HepG2 (cell line): ENCODE results near the gene SOAT2. TPM values are rescaled to one million over a fixed set of nuclear protein-coding genes. Genes with fewer than 3 reads are reported as not detected.

Source experiments
- CHD2 ChIP-seq: IDR thresholded peaks from 2 replicates; pipeline ENCODE4 v1.6.1; 2011; ENCODE audit warnings: low read depth, low read length, improper control_type of control experiment
- HMG20A ChIP-seq: IDR thresholded peaks from 2 replicates; pipeline ENCODE4 v1.6.1; 2016; ENCODE audit warnings: borderline replicate concordance
- HNRNPK ChIP-seq: fragments of 200-400 bp; formaldehyde crosslinking; IDR thresholded peaks from 2 replicates; pipeline ENCODE4 v1.6.1; 2018; ENCODE audit warnings: low read length, low read depth, moderate library complexity, mild to moderate bottlenecking; ENCODE audit not compliant: poor library complexity, severe bottlenecking
- KDM2A ChIP-seq: sonication (generic); formaldehyde crosslinking; IDR thresholded peaks from 2 replicates; pipeline ENCODE4 v1.4.0; 2020; ENCODE audit warnings: low read depth, missing genetic modification reagents, borderline replicate concordance
- KDM6A ChIP-seq: IDR thresholded peaks from 2 replicates; pipeline ENCODE4 v1.6.1; 2016; ENCODE audit warnings: low read depth
- NFE2L2 ChIP-seq: fragments of 150-350 bp; IDR thresholded peaks from 2 replicates; pipeline ENCODE4 v1.6.1; 2014; ENCODE audit warnings: low read length
- NFIC ChIP-seq: IDR thresholded peaks from 2 replicates; pipeline ENCODE4 v1.6.1; 2012; ENCODE audit warnings: mild to moderate bottlenecking, low read length, inconsistent platforms
- RNF2 ChIP-seq: fragments of 450-650 bp; conservative IDR thresholded peaks from 2 replicates; pipeline ENCODE4 v1.6.1; 2016; ENCODE audit warnings: low read depth
- RXRB ChIP-seq: IDR thresholded peaks from 2 replicates; pipeline ENCODE4 v1.6.1; 2016; ENCODE audit warnings: borderline replicate concordance, missing genetic modification reagents, missing compliant biosample characterization
- ZBTB20 ChIP-seq: sonication (generic); formaldehyde crosslinking; IDR thresholded peaks from 2 replicates; pipeline ENCODE4 v1.8.1; 2023; ENCODE audit warnings: missing genetic modification reagents, low read depth, mild to moderate bottlenecking, borderline replicate concordance
- ZNF207 ChIP-seq: fragments of 450-650 bp; IDR thresholded peaks from 2 replicates; pipeline ENCODE4 v1.6.1; 2016; ENCODE audit warnings: antibody characterized with exemption, borderline replicate concordance
- ZNF557 ChIP-seq: sonication (generic); formaldehyde crosslinking; IDR thresholded peaks from 2 replicates; pipeline ENCODE4 v1.4.0; 2020; ENCODE audit warnings: missing genetic modification reagents
- polyA plus RNA-seq, 8 experiments: library from polyadenylated mRNA; depleted of rRNA in 3 of 8; stranded (reverse) in 7 of 8; unstranded in 1 of 8; fragments of >200 nt; fragmentation: Illumina TruSeq in 4 of 8; extraction: Trizol in 4 of 8; gene quantifications; 2 replicates each; pipeline versions ENCODE4 v1.2.1 to v1.2.3, GENCODE V29; 2011 to 2016; ENCODE audit warnings: low read depth in 4 of 8, missing spikeins in 1 of 8, mixed read lengths in 1 of 8; ENCODE audit not compliant: insufficient read depth in 1 of 8
- total RNA-seq, 5 experiments: library from RNA; depleted of rRNA; stranded (reverse); fragments of >200 nt; fragmentation: Illumina TruSeq; extraction: Trizol; gene quantifications; 2 replicates each; pipeline ENCODE4 v1.2.3, GENCODE V29; 2016; ENCODE audit warnings: low read depth in 1 of 5
- TF ChIP-seq, protein P1 (sequence below): sonication (generic); formaldehyde crosslinking; IDR thresholded peaks from 2 replicates; pipeline ENCODE4 v1.5.0; 2020; ENCODE audit warnings: missing genetic modification reagents, mild to moderate bottlenecking, borderline replicate concordance
- TF ChIP-seq, protein P2 (sequence below): sonication (generic); formaldehyde crosslinking; IDR thresholded peaks from 2 replicates; pipeline ENCODE4 v1.4.0; 2020; ENCODE audit warnings: mild to moderate bottlenecking, missing genetic modification reagents
- TF ChIP-seq, protein P3 (sequence below): sonication (generic); formaldehyde crosslinking; IDR thresholded peaks from 2 replicates; pipeline ENCODE4 v1.8.0; 2022; ENCODE audit warnings: missing genetic modification reagents, low read depth, mild to moderate bottlenecking, borderline replicate concordance
- TF ChIP-seq, protein P4 (sequence below): IDR thresholded peaks from 2 replicates; pipeline ENCODE4 v1.6.1; 2016

The SOAT2 gene
- total and polyA plus RNA-seq, 2 of the 13 experiments (the other 11 are each of a cell fraction or from before 2014, with no cell fraction given) = 14.9 to 108 TPM

DNA sequence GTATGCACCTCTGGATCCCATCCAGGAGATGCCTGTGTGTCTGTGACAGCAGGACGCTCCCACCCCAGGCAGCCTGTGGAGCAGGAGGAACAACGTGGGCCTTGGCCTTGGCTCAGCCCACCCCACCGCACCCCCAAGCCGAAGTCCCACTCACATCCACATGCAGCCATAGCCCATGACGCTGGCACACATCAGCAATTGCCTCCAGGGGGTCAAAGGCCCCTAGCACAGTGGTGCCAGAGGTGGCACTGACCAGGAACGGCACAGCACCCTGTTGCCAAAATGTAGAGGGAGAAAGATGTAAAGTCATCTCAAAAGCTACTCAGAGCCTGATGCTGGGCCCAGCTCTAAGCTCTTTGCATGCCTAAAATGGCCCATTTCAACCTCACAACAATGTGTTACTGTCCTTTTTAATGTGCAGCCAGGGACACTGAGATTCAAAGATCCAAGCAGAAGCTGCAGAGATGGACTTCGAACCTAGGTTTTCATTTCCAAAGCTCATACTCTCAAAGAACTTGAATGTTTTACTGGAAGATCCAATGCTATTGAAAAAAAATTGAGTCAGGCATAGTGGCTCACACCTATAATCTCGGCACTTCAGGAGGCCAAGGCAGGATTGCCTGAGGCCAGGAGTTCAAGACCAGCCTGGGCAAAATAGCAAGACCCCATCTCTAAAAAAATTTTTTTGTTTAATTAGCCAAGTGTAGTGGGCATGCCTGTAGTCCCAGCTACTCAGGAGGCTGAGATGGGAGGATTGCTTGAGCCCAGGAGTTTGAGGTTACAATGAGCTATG is 58.0 kb downstream of the SOAT2 start (continued):
- TF ChIP-seq ZBTB20 (CRISPR knock-in tag) = no peak
- TF ChIP-seq NFE2L2 = no peak
- no peak for TF ChIP-seq NFIC
- no peak for TF ChIP-seq ZNF557 (CRISPR knock-in tag)
- TF ChIP-seq, protein P1, sequence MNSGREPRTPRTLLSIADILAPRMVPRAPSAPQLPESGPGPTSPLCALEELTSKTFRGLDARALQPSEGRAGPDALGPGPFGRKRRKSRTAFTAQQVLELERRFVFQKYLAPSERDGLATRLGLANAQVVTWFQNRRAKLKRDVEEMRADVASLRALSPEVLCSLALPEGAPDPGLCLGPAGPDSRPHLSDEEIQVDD = no peak
- TF ChIP-seq, protein P2, sequence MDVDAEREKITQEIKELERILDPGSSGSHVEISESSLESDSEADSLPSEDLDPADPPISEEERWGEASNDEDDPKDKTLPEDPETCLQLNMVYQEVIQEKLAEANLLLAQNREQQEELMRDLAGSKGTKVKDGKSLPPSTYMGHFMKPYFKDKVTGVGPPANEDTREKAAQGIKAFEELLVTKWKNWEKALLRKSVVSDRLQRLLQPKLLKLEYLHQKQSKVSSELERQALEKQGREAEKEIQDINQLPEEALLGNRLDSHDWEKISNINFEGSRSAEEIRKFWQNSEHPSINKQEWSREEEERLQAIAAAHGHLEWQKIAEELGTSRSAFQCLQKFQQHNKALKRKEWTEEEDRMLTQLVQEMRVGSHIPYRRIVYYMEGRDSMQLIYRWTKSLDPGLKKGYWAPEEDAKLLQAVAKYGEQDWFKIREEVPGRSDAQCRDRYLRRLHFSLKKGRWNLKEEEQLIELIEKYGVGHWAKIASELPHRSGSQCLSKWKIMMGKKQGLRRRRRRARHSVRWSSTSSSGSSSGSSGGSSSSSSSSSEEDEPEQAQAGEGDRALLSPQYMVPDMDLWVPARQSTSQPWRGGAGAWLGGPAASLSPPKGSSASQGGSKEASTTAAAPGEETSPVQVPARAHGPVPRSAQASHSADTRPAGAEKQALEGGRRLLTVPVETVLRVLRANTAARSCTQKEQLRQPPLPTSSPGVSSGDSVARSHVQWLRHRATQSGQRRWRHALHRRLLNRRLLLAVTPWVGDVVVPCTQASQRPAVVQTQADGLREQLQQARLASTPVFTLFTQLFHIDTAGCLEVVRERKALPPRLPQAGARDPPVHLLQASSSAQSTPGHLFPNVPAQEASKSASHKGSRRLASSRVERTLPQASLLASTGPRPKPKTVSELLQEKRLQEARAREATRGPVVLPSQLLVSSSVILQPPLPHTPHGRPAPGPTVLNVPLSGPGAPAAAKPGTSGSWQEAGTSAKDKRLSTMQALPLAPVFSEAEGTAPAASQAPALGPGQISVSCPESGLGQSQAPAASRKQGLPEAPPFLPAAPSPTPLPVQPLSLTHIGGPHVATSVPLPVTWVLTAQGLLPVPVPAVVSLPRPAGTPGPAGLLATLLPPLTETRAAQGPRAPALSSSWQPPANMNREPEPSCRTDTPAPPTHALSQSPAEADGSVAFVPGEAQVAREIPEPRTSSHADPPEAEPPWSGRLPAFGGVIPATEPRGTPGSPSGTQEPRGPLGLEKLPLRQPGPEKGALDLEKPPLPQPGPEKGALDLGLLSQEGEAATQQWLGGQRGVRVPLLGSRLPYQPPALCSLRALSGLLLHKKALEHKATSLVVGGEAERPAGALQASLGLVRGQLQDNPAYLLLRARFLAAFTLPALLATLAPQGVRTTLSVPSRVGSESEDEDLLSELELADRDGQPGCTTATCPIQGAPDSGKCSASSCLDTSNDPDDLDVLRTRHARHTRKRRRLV (CRISPR knock-in tag) = no peak
- TF ChIP-seq KDM6A = no peak
- no peak for TF ChIP-seq ZNF207
- TF ChIP-seq KDM2A = no peak
- TF ChIP-seq, protein P3, sequence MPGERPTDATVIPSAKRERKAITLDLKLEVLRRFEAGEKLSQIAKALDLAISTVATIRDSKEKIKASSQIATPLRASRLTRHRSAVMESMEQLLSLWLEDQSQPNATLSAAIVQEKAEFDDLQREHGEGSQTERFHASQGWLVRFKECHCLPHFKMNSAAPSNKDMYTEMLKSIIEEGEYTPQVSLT (CRISPR knock-in tag) = no peak
- TF ChIP-seq, protein P4, sequence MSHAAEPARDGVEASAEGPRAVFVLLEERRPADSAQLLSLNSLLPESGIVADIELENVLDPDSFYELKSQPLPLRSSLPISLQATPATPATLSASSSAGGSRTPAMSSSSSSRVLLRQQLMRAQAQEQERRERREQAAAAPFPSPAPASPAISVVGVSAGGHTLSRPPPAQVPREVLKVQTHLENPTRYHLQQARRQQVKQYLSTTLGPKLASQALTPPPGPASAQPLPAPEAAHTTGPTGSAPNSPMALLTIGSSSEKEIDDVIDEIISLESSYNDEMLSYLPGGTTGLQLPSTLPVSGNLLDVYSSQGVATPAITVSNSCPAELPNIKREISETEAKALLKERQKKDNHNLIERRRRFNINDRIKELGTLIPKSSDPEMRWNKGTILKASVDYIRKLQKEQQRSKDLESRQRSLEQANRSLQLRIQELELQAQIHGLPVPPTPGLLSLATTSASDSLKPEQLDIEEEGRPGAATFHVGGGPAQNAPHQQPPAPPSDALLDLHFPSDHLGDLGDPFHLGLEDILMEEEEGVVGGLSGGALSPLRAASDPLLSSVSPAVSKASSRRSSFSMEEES (CRISPR knock-in tag) = no peak
- TF ChIP-seq HMG20A (CRISPR knock-in tag) = no peak; the same call in 1 of the 2 replicates
- no peak for TF ChIP-seq RNF2
- no peak for TF ChIP-seq CHD2
- TF ChIP-seq RXRB (CRISPR knock-in tag) = peak; percentile 26; the same call in 1 of the 2 replicates
- TF ChIP-seq HNRNPK = no peak
